ENCODE results near the gene FSTL4.
A peak's percentile ranks its signal among the peaks of the same experiment; 100 is the strongest.
"Not testable (repeated sequence)": the region's sequence is repeated elsewhere in the genome, so short reads cannot be mapped to it uniquely, and the experiment has no call there.

The FSTL4 gene

DNA sequence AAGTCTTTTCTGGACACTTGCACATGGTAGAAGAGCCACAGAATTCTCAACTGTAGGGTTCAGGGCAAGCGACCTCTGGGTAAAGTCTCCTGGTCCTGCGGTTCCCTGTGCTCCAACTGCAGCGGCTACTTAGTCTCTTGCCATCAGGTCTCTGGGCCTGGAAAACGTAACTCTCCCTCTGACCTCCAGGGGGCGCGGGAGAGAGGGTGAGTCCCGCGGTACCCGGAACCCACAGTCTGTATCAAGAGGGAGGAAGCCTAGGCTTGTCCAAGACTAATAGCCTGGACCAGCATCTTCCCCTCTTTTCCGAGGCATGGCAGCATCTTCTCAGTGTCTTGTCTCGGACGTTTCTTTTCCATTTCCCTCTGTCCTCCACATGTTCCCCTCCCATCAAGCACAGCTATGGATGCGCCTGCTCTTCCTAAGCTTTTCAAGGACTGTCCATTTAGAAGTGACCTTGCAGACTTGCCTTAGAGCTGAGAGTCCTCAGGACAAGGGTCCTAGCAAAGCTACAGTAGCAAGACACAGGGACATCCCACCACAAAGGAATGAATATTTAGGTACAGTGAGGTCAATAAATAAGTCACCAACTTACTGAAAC lies 59.3 kb downstream of the FSTL4 start:
- peak; percentile 48 for DNase-seq (ENCODE audit: low spot score)

DNA sequence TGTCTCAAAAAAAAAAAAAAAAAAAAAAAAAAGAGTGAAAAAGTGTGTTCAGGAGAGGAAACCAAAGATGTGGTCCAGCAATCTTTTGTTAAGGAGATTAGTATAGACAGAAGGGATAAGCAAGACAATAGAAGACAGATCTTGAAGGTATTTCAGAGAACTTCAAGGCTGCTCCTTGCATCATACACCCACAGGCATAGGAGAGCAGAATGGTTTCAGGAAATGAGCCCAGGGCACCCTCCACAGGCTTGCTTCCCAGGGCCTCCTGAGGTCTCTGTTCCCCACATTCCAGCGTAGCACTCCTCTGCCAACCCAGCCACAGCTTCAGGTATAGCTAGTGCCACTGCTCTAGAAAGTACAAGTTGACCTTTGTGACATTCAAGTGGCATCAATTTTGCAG lies 65.8 kb downstream of the FSTL4 start:
- DNase-seq (ENCODE audit: low spot score) = no peak

DNA sequence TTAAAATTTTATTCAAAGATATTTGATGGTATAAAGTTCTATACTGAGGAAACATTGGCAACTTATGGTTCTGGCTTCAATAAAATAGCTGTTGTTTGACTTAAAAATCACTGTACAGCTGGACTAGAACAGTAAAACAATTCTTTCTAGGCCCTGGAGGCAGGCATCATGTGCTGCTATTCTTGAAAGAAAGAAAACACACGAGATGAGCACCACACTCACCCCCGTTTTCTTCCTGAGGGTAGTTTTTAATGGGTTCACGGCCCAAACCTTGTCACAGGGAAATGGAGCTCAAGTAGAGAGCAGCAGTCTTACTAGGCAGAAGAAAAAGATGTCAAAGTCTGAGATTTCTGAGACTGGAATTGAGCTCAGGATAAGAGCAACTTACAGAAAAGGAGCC lies 68.0 kb downstream of the FSTL4 start:
- DNase-seq (ENCODE audit: low spot score) = no peak

DNA sequence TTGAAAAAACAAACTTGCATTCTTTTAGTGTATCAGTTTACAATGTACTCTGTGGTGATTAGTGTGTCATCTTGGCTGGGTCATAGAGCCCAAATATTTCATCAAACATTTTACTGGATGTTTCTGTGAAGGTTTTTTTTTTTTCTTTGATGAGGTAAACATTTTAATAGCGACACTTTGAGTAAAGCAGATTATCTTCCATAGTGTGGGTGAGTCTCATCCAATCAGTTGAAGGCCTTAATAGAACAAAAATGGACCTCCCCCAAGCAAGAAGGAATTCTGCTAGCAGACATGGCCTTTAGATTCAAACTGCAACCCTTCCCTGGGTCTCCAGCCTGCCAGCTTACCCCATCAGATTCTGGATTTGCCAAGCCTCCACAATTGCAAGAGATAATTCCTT lies 72.5 kb downstream of the FSTL4 start:
- no peak for DNase-seq (ENCODE audit: low spot score)

DNA sequence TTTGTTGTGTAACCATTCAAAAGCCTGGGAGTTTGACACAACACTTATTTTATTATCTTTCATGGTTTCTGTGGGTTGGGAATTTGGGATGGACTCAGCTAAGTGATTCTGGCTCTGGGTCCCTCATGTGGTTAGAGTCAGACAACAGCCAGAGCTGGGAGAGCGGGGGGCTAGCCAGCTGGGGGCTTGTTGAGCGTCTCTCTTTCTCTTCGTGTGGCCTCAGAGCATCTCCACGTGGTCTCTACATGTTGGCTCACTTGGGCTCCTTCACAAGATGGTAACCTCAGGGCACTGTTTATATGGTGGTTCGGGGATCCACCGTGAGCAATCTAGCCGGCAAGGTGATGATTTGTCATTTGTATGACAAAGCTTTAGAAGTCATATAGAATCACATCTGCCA lies 73.6 kb downstream of the FSTL4 start:
- DNase-seq (ENCODE audit: low spot score) = no peak

DNA sequence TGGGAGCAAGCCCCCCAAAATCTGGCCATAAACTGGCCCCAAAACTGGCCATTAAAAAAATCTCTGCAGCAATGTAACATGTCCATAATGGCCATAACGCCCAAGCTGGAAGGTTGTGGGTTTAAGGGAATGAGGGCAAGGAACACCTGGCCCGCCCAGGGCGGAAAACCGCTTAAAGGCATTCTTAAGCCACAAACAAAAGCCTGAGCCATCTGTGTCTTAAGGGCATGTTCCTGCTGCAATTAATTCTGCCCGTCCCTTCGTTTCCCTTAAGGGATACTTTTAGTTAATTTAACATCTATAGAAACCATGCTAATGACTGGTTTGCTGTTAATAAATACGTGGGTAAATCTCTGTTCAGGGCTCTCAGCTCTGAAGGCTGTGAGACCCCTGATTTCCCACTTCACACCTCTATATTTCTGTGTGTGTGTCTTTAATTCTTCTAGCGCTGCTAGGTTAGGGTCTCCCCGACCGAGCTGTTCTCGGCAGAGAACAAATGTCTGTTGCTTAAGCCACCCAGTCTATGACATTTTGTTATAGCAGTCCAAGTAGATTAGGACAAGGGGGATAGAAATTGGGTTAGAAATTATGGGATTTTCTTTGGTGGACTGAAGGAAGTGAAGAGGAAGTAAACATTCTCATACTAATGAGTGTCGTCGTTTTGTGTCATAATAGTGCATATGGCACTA lies 77.0 kb downstream of the FSTL4 start:
- not testable (repeated sequence) for DNase-seq (ENCODE audit: low spot score)

DNA sequence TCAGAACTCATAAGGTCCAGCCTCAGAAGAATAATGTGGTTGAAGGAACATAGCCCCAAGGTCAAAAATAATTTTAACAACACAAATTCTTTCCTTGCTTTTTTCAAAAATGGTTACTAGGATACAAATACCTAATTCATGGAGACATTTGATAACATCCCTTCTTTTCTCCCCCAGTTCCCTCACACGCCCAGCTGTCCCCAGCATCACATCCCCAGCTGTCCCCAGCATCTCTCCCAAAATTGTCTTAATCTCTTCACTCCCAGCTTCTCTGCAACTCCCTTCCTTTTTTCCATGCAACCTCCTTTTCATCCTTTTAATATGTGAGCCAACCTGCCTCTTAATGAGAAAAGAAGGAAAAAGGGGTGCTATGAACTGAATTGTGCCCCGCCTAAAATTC lies 77.8 kb downstream of the FSTL4 start:
- no peak for DNase-seq (ENCODE audit: low spot score)

DNA sequence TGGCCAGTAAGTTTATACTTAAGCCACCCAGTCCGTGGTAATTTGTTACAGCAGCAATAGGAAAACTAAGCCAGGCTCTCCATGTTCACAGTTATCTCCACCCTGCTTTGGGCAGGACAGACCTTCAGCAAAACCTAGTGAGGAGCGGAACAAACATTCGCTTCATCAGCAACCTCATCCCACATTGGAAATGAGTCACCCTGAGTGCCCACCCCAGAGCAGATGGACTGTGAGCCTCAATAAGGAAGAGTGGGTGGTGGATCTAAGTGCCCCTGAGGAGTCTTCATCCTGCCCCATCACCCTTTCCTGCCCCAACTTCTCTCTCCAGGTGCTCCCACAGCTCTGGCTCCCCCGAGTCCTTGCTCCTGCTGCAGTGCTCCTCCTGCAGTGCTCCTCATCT lies 78.8 kb downstream of the FSTL4 start:
- DNase-seq (ENCODE audit: low spot score) = no peak

DNA sequence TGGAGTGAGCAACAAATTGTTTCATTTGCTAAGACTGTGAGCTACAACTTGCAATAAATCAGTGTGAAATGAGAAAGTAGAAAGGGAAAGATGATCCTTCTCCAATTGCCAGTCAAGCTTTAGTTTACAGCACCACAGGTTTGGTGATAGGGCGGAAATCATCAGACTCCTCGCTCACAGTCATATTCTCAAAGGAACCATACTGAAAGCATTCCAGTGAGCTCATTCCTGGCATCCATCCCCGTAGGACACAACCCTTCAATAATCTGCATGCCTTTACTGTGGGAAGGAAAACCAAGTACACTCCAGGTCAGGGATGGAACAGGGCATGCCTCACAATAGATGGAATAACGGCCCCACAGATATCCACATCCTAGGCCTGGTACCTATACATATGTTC lies 80.7 kb downstream of the FSTL4 start:
- DNase-seq (ENCODE audit: low spot score) = no peak

DNA sequence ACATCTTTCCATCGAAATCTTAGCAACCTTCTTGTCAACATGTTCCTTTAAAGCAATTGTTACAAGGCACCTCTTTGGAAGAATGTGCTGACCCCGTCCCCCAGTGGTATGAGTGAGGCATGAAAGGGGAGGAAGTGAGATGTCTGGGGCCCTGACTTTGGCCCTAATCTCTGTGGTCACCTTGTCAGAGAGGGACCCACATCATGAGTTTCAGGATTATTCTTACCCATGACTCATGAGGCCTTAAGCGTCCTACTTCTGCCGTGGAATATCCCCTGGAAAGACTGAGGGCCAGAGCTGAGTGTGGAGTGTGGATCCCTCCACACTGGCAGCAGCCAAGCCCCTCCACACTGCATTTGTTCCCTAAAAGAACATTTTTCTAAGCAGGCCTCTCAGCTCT lies 81.2 kb downstream of the FSTL4 start:
- DNase-seq (ENCODE audit: low spot score) = no peak

DNA sequence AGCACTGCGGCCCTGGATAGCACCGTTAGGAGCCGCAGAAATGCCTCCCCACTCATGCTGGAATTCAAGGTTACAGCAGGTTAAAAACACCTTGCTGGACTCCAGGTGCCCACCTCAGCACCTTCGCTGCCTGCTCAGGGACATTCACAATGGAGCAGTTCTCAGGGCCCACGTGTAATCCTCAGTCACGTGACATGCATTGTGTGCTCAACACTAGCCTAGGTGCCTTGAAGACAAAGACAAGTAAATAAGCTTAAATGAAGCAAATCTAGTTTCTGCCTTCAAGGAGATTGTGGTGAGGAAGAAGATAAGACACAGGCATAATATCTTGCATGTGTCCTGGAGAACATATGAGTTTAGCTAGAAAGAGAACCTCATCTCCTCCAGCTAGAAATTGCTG lies 82.1 kb downstream of the FSTL4 start:
- DNase-seq (ENCODE audit: low spot score) = no peak

DNA sequence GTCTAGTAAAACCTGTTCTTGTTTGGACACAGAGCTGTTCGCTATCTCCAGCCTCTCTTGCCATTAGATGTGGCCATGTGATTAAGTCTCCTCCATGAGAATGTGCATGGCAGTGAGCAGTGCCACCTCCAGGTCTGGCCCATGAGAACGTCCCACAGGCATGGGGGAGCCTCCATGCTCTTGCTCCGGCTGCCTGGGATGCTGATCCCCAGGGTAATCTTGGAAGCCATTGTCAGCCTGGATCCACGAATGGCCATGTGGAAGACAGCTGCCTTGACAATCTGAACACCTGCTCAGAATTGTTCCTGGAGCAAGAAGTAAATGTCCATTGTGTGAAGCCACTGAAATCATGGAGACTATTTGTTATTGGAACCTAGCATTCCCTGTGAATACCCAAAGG lies 83.5 kb downstream of the FSTL4 start:
- DNase-seq (ENCODE audit: low spot score) = no peak

DNA sequence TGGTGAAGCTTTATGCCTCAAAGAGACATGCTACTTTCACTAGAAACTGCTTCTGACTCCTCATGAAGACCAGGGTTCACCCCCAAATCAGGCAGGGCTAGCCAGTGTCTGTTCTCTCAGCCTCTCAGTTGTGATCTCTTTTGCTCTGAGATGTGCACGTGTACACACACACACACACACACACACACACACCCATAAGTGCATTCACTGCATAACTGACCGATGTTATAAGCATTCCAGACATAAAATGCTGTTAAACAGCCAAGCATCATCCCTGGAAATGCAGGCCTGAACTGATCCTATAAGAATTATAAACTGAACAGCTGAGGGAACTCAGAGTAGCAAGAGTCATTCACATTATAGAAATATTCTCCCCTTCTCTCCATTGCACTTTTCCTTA lies 85.0 kb downstream of the FSTL4 start:
- no peak for DNase-seq (ENCODE audit: low spot score)

DNA sequence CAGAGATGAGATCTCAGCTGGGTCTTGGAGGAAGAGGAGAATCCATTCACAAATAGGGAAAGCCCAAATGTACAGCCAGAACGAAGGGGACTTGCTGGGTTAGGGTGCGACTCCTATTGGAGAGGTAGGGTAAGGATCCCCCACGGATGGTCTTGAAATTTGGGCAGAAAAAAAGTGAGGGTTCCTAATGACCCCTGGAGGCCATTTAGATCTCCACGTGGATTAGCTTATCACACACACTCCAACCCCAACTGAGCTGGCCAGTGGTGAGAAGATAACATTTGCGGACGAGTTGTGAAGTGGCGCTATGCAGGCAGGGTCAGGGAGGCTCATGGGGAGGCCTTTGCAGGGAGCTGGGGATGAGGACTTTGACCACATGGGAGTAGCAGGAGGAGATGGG lies 86.0 kb downstream of the FSTL4 start:
- DNase-seq (ENCODE audit: low spot score) = no peak

DNA sequence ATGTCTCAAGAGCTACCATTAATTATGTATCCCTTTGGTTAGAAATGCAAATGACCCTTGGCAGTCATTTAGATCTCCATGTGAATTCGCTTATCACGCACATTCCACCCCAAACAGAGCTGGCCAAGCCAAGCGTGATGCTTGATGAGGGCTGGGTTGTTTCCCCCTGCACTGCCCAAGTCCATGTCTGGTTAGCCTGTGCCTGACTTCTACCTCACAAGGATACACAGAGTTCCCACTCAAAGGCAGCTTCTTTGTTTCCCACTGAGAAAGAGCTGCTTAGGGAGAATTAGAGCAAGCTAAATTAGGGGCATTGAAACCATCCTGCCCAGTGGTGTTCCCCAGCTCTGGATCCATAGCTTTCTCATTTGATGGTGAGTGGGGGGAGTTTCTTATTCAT lies 87.2 kb downstream of the FSTL4 start:
- DNase-seq (ENCODE audit: low spot score) = no peak

DNA sequence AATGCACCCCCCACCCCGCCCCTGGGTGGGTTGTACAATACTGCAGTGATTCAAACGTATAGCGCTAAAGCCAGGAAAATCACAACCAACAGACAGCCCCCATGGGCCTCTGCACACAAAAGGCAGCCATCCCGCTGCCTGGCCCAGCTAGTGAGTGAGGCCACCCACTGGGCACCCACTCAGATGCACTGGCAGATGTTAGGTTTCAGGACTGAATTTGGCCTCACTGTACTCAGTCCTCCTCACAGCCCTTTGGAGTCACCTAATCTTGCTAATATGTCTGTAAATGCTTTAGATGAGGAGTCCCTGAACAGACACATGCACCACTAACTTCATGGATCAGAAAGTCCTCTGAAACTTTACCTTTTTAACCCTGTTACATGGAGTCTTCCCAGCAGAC lies 87.7 kb downstream of the FSTL4 start:
- DNase-seq (ENCODE audit: low spot score) = no peak

DNA sequence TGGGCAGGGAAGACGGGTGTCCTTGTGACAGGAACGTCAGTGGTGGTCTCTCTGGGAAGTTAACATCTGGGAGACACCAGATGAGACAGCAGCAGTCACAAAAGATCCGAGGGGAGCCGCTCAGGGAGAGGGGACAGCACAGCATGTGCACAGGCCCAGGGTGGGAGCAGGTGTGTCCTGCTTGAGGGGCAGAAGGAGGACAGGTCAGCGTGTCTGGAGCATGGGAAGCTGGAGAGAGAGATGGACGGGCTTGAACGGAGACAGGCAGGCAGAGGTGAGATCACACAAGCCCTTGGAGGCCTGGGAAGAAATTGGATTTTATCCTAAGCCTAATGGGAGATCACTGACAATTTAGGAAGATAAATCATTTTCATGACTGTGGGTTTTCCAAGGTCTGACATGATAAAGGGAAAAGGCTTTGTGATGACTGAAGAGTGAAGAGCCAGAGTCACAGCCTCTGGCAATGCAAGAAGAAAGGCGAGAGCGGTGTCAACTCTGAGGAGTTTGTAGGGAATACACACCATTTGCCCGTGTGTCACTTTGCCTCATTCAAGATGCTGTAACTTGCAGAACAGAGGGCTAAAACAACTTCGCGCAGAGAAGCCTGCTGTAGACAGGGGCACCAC lies 88.3 kb downstream of the FSTL4 start:
- no peak for DNase-seq (ENCODE audit: low spot score)

DNA sequence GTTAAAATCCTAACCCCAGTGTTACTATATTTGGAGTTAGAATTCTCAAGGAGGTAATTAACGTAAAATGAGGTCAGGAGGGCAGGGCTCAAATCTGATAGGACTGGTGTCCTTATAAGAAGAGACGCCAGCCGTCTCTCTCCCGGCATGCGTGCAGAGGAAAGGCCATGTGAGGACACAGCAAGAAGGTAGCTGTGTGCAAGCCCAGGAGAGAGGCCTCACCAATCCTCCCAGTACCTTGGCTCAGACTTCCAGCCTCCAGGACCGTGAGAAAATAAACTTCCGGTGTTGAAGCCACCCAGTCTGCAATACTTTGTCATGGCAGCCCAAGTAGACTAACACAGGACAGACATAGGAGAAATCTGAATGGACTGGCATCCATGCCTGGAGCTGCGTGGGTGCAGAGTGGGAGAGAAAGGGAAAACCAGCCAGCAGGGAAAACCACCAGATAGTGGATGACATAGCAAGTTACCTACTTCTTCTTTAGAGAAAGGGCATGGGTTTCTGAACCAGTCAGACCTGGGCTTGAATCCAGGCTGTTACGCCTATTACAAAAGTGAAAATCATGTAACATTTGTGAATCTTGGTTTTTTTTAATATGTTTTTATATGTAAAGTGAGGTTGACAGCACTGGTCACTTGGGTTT lies 89.2 kb downstream of the FSTL4 start:
- no peak for DNase-seq (ENCODE audit: low spot score)

DNA sequence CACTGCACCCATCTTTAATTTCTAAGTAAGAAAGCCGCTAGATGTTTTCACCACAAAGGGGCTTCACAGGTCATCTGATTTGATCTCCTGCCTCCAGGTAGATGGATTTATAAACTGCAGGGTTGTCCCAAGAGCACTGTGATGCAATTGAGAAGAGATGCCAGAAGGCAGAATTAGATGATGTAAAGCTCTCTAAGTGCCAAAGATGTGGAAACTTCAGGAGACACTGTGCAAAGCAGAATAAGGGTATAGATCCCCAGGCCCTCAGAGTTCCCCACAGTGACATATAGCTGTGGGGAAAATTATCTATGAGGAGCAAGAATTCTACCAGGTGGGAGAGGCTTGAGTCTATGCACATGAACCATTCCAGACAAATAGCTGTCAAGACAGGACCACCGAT lies 90.5 kb downstream of the FSTL4 start:
- DNase-seq (ENCODE audit: low spot score) = no peak

DNA sequence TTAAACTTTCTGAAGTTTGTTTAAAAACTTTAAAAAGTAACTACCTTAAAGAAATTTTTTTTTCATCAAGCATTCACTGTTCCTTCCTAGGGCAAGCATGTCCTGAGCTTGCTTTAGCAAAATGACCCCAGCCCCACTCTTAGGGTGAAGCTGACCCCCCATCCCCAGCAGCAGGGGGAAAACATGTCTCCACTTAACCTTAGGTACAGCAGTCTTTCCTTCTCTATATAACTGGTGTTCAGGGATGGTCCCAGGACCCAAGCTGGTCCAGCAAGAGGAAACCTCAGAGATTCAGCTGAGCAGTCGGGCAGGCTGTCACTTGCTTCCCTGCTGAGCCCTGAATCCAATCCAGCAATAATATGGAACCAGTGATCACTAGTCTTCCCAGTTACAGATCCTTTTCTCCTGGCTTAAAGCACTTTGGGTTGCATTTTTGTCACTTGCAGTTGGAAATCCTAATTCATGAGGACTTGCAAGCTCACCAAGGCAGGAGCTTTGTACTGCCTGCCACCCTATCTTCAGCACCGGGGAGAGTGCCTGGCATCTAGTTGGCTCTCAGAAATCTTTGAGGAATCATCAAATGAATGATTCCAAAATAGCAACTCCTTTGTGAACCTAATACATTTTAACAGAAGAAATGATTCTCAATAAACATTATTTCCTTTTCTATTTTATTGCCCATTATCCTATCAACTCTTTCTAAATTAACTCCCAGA lies 91.2 kb downstream of the FSTL4 start:
- DNase-seq (ENCODE audit: low spot score) = no peak

DNA sequence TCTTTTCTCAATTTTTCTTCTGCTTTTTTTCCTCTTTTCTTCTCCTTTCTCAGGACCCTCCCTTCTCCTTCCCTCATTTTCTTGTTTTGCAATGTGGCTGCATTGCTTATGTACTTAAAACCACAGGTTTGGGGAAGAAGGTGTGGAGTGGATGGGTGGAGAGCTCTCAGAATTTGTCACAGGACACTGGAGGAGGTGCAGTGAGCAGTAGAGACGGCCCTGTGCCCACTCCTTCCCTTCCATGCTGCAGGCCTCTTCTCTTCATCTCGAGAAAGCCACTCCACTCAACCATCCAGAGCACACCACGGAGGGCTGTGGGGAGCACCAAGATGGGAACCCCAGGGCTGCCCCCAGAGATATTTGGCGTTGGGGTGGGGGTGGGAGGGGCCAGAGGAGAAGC lies 92.3 kb downstream of the FSTL4 start:
- DNase-seq (ENCODE audit: low spot score) = no peak

DNA sequence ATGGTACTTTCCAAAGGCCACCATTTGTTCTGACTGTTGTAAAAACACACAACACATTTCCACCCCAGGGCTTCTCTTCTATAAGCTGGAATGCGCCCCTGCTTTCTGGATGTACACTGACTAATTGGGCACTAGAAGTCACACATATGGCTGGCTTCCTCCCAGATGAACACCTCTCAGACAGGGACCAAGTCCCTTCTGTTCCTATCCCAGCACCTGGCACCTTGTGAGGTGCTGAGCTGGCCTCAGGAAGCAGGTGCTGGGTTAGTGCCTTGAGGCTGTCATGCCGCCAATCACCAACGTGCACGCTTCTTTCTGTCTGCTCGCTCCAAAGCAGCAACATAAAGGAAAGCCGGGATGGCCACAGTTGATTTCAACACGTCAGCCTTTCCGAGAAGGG lies 93.2 kb downstream of the FSTL4 start:
- DNase-seq (ENCODE audit: low spot score) = no peak

DNA sequence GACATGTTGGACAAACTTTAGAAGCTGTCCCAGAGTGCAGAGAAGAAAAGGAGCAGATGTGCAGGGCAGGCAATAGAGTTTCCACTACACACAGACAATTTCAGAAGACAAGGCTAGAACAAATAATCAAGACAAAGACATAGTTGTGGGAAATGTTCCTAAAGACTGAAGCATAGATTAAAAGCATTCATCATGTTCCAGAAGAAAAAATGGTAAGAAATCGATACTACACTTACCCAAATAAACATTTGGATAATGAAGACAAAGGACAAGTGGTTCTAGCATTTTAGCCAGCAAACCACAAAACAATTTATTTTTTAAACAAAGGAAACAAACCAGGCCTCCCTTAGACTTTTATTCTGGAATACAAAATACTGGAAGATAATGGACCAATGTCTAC lies 97.9 kb downstream of the FSTL4 start:
- no peak for DNase-seq (ENCODE audit: low spot score)
